Cardiac fibroblast (primary cell): ENCODE results near the gene GPR151.

ENCODE experiments used
- DNase-seq, 2 donors: peaks; one replicate each; pipeline versions ENCODE4 v3.0.0 to v3.0.0-alpha.2; 2010; ENCODE audit warnings: low read depth in 2 of 2
- H3K4me3 ChIP-seq, 2 donors: replicated peaks in 1 of 2; 1 replicate in 1 of 2; 2 replicates in 1 of 2; pipeline ENCODE4 v1.5.1; 2011; ENCODE audit warnings: low read depth in 2 of 2, low read length in 2 of 2, mild to moderate bottlenecking in 2 of 2, moderate library complexity in 1 of 2
- TF ChIP-seq, protein P1 (sequence below): IDR thresholded peaks from one replicate; pipeline ENCODE4 v1.5.1; 2011; ENCODE audit warnings: low read depth, mild to moderate bottlenecking, low read length, inconsistent platforms

The GPR151 gene

DNA sequence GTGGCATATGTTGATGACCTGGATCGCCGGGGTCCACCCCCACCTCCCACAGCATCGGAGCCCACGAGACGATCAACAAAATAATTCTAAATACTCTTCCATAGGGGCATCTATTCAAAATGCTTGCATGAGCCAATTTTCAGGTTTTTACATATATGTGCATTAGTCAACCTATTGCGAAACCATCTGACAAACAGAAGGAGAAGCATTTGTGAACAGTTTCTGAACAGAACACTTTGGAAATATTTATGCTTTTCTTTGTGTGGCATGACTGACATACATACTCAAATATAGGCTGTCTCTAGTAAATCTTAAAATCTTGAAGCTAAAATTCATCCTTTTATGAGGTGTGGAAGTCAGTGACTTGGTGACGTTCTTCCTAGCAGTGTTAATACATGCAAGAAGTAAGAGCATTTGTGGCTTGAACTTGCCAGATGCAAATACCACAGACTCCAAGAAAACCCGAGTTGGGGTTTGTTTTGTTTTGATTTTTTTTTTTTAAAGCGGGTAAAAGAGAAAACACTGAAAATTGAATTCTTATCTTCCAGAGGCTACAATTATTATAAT lies 5.3 kb downstream of the GPR151 start:
- H3K4me3 ChIP-seq, result no peak overlapping the region
- DNase-seq, result peak; percentile 53 to 68
- TF ChIP-seq, protein P1, sequence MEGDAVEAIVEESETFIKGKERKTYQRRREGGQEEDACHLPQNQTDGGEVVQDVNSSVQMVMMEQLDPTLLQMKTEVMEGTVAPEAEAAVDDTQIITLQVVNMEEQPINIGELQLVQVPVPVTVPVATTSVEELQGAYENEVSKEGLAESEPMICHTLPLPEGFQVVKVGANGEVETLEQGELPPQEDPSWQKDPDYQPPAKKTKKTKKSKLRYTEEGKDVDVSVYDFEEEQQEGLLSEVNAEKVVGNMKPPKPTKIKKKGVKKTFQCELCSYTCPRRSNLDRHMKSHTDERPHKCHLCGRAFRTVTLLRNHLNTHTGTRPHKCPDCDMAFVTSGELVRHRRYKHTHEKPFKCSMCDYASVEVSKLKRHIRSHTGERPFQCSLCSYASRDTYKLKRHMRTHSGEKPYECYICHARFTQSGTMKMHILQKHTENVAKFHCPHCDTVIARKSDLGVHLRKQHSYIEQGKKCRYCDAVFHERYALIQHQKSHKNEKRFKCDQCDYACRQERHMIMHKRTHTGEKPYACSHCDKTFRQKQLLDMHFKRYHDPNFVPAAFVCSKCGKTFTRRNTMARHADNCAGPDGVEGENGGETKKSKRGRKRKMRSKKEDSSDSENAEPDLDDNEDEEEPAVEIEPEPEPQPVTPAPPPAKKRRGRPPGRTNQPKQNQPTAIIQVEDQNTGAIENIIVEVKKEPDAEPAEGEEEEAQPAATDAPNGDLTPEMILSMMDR, result no peak

DNA sequence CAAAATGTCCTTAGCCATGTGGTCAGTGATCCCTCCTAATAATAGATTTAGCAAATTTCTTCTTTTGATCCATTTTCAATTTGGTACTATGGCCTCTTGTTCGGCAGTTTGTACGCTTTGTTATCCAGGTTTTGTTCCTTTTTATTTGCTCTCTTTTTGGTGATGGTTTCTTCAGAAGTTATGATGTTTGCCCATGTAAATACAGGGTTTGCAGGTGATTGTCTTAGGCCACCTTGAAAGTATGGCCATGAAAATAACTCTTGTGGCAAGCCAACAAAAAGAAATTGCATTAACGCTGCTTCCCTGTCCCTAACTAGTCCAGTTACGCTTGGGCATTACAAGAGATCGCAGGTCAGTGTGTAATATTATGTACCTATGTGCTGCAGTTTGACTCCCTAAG lies 8.6 kb downstream of the GPR151 start:
- H3K4me3 ChIP-seq, result no peak overlapping the region
- TF ChIP-seq, protein P1, result no peak
- no peak for DNase-seq

DNA sequence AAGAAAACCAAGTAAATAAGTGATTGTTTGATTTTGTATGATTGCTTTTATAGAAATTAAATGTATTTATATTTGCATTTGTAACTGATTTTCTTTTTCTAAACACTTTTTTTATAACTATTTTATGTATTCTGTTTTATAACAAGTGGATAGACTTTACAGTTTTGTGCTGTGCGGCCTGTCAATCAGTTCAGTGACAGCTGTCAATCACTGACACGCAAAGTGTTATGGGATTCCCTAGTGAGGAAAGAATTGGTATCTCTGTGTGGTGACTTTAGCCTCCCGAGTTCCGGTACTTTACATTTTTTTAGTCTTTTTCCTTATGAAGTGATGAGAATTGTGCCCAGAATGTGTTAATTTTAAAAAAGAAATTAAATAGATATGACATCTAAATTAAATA lies 16.3 kb downstream of the GPR151 start:
- TF ChIP-seq, protein P1, result no peak
- H3K4me3 ChIP-seq, result no peak overlapping the region
- no peak for DNase-seq

DNA sequence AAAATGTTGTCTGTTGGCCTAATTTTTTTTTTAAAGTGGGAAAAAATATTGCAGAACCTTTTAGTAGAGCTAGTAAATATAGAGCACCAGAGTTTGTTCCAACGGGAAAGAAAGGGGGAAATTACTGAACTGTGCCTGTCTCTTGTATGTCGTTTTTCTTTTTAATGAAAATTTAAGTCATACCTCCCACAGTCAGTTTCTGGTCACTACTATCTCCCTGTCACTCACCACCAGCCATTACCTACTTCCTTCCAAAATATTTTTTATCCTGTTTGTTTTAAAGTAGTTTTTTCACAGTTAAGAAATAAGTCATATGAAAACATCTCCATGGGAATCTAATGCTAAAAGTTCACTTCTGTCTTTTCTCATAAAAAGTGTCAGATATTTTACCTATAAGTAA lies 21.3 kb downstream of the GPR151 start:
- no peak for DNase-seq
- TF ChIP-seq, protein P1, result no peak
- H3K4me3 ChIP-seq, result no peak overlapping the region

DNA sequence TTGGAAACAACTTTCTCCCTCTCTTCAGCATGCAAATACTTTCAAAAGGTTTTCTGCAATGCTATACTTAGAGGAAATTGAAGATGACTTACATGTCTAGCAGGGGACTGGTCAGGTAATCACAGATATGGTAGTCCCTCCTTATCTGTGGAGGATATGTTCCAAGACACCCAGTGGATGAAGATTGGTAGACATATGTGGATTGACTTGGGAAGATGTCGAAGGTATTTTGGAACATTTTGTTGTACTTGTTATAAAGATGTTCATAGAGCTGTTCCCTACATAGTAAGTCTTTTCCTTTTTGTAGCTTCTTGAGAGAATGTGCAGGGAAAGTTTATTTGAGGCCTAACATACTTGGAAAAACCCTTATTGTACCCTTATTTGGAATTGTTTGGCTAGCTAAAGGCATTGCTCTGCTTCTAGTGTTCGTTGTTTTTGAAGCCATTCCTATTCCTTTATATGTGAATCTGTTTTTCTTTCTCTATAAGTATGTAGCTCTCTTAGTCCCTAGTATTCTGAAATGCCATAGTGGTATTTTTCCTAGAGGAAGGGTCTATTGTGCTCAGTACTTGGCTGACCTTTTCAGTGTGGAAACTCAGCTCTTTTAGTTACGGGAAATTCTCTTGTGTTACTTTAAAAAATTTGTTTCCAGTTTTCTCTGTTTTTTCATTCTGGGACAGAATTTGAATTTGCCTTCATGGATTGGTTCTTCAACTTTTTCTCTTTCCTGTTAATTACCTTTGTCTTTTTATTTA lies 25.7 kb downstream of the GPR151 start:
- H3K4me3 ChIP-seq, result no peak overlapping the region
- TF ChIP-seq, protein P1, result no peak
- no peak for DNase-seq

DNA sequence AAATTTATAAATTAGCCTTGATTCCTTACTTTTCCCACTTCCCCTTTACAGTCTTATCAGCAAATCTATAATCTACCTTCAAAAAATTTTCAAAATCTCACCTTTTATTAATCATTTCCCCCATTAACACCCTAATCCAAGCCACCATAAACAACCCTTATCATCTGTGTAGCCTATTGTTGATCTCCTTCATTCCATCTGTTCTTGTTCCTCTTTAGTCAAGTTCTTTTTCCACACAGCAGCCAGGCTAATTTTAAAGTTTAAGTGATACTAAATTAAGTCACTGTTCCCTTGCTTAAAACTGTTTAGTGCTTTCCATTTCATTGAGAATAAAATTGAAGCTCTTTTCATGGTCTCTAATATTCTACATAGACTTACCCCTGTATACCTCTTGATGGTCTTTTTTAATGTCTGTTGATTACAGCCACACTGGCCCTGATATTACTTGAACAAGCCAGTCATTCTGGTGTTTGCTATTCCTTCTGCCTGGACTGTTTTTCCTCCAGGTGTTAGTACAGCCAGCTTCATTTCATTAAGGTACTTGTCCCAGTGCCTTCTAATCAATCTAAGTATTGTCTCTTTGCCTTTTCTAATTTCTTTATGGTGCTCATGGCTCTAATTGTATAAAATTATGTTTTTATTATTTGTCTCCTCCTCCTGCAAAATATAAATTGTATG lies 31.1 kb downstream of the GPR151 start:
- no peak for DNase-seq
- H3K4me3 ChIP-seq, result no peak overlapping the region
- TF ChIP-seq, protein P1, result no peak
